Retinal pigment epithelial cell (primary cell): ENCODE measurements around the gene BCDIN3D.

ENCODE experiments used
- DNase-seq: peaks from one replicate; pipeline ENCODE4 v3.0.0-alpha.2; 2010; ENCODE audit warnings: low read depth
- H3K4me3 ChIP-seq: 2 replicates; pipeline ENCODE4 v1.5.1; 2011; ENCODE audit warnings: mild to moderate bottlenecking, low read length, control low read depth, moderate library complexity
- CTCF ChIP-seq: conservative IDR thresholded peaks from 2 replicates; pipeline ENCODE4 v1.5.1; 2011; ENCODE audit warnings: low read depth, low read length, control low read depth, inconsistent platforms

Gene BCDIN3D

GRCh38 chr12:49847161-49847560 lies 4.3 kb upstream of the BCDIN3D start:
- no peak for TF ChIP-seq CTCF
- no peak overlapping the region for H3K4me3 ChIP-seq
- no peak for DNase-seq

DNA sequence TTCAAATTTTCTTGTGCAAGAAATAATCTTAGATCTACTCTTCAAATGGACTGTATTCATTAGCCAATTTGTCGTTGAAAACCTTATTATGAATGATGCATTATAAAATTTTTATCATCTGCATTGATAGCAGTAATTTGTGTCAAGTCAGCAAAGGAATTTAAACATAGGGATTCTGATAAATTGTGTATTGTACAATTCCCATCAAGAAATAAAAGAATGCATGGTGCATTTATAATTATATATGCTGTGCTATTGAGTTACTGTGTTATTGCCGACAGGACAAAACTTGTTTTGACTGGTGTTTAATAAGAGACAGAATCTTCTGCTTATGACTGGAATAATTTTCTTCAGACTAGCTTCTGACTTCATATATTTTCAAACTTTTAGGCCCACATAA lies 3.1 kb upstream of the BCDIN3D start:
- H3K4me3 ChIP-seq = no peak overlapping the region
- no peak for TF ChIP-seq CTCF
- no peak for DNase-seq

DNA sequence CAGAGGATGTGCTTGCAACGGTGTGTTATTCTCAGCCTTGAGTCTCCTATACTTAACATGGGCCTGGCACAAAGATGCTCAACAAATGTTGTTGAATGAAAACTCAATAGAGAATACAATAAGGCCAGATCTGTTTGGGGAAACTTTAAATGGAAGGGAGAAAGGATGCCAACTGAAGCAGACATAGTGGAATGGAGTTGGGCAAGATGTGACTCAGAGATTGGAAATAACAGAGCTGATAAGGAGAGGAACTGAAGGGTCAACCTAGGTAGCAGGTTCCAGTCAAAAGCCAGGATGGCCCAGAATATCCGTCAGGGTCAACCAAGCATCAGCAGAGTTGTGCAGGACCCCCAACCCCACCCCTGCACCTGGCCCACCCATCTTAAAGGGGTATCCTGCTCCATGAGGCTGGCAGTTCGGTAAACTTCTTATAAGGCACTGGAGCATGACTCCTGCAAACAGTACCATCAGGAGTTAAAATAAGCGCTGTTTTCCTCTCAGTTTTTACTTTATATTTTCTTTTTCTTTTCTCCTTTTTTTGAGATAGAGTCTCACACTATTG lies 1.1 kb upstream of the BCDIN3D start:
- no peak for TF ChIP-seq CTCF
- H3K4me3 ChIP-seq = no peak overlapping the region
- DNase-seq = no peak

- DNase-seq = no peak
- H3K4me3 ChIP-seq = peak overlapping the region; percentile 61
- no peak for TF ChIP-seq CTCF
These were observed 505 bp upstream of the BCDIN3D start for GRCh38 chr12:49843411-49843810.

GRCh38 chr12:49838973-49839633 lies 3.8 kb downstream of the BCDIN3D start:
- no peak for DNase-seq
- H3K4me3 ChIP-seq = no peak overlapping the region
- peak; percentile 78 for TF ChIP-seq CTCF

GRCh38 chr12:49832836-49833421 lies 10.0 kb downstream of the BCDIN3D start:
- H3K4me3 ChIP-seq = no peak overlapping the region
- no peak for TF ChIP-seq CTCF
- DNase-seq = no peak

DNA sequence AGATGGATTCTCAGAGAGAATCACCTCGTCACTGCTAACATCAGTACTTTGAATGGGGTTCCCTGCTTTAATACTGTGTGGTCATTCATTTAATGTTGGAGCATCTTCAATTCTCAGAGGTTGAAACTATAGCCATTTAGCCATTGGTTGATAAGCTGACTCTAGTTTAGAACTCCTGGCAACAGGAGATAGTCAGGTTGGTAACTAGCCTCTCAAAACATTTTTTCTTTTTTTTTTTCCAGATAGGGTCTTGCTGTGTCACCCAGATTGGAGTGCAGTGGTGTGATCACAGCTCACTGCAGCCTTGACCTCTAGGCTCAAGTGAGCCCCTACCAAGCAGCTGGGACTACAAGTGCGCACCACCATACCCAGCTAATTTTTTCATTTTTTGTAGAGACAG lies 11.2 kb downstream of the BCDIN3D start:
- TF ChIP-seq CTCF = no peak
- no peak overlapping the region for H3K4me3 ChIP-seq

More for the DNA sequence above, 11.2 kb downstream of the BCDIN3D start:
- no peak for DNase-seq
